GM19395 (cell line): ENCODE results near the gene CAB39L.
"Not testable (repeated sequence)": the region's sequence is repeated elsewhere in the genome, so short reads cannot be mapped to it uniquely, and the experiment has no call there.

ENCODE experiments used
- ATAC-seq: cut with Tn5 transposase; IDR thresholded peaks from one replicate; pipeline ENCODE4 v1.9.1; 2021; ENCODE audit warnings: mild to moderate bottlenecking, moderate library complexity; ENCODE audit not compliant: unreplicated experiment

Gene CAB39L

GRCh38 chr13:49294723-49295122, 149.1 kb downstream of the CAB39L start:
- not testable (repeated sequence) for ATAC-seq

- ATAC-seq = no peak
These were observed 150.9 kb downstream of the CAB39L start for GRCh38 chr13:49292742-49293486.

GRCh38 chr13:49288458-49288857, 155.4 kb downstream of the CAB39L start:
- ATAC-seq = no peak

GRCh38 chr13:49287995-49288394, 155.9 kb downstream of the CAB39L start:
- ATAC-seq = no peak

- no peak for ATAC-seq
These were observed 164.0 kb downstream of the CAB39L start for GRCh38 chr13:49279885-49280284.

- ATAC-seq = no peak
These were observed 164.8 kb downstream of the CAB39L start for GRCh38 chr13:49279112-49279511.

- no peak for ATAC-seq
These were observed 165.7 kb downstream of the CAB39L start for GRCh38 chr13:49278211-49278610.

GRCh38 chr13:49272296-49272695, 171.6 kb downstream of the CAB39L start:
- ATAC-seq = no peak

GRCh38 chr13:49271264-49271663, 172.6 kb downstream of the CAB39L start:
- no peak for ATAC-seq

GRCh38 chr13:49265822-49266221, 178.0 kb downstream of the CAB39L start:
- no peak for ATAC-seq

- ATAC-seq = no peak
These were observed 181.2 kb downstream of the CAB39L start for GRCh38 chr13:49262634-49263033.

- no peak for ATAC-seq
These were observed 184.3 kb downstream of the CAB39L start for GRCh38 chr13:49259586-49259985.
